ENCODE measurements around the gene CELSR1.

Gene CELSR1

DNA sequence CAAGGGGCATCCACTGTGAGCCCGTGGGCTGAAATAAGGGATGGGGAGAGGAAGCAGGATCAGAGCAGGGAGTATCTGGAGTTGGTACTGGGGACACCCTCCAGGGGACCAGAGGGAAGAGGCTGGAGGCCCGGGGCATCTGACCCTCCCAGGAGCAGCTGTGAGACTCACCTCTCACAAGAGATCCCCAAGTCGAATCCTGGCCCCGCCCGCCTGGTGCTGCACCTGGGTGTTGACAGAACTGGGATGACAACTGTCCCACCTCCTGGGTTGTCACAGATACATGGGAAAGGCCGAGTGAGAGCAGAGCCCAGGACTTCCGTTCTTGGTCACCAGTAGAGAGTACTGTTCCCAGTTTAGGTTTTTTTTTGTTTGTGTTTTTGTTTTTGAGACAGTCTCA lies 78.9 kb downstream of the CELSR1 start:
- Mint-ChIP-seq H3K36me3 (ENCODE audit: low read depth) (peaks cover 6% of the 10 kb centered on the region), H3K9me3 (no peaks in the 10 kb centered on the region), H3K4me1 (peaks cover 34% of the 10 kb centered on the region), H3K4me3 (no peak overlapping the region), H3K27me3 (ENCODE audit: low read depth) (peaks cover 35% of the 10 kb centered on the region), H3K27ac (no peak overlapping the region)
- TF ChIP-seq, protein P1, sequence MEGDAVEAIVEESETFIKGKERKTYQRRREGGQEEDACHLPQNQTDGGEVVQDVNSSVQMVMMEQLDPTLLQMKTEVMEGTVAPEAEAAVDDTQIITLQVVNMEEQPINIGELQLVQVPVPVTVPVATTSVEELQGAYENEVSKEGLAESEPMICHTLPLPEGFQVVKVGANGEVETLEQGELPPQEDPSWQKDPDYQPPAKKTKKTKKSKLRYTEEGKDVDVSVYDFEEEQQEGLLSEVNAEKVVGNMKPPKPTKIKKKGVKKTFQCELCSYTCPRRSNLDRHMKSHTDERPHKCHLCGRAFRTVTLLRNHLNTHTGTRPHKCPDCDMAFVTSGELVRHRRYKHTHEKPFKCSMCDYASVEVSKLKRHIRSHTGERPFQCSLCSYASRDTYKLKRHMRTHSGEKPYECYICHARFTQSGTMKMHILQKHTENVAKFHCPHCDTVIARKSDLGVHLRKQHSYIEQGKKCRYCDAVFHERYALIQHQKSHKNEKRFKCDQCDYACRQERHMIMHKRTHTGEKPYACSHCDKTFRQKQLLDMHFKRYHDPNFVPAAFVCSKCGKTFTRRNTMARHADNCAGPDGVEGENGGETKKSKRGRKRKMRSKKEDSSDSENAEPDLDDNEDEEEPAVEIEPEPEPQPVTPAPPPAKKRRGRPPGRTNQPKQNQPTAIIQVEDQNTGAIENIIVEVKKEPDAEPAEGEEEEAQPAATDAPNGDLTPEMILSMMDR (IDR thresholded peaks at IDR 0.05; ENCODE audit: unreplicated experiment in 3 of 3), result no peak

DNA sequence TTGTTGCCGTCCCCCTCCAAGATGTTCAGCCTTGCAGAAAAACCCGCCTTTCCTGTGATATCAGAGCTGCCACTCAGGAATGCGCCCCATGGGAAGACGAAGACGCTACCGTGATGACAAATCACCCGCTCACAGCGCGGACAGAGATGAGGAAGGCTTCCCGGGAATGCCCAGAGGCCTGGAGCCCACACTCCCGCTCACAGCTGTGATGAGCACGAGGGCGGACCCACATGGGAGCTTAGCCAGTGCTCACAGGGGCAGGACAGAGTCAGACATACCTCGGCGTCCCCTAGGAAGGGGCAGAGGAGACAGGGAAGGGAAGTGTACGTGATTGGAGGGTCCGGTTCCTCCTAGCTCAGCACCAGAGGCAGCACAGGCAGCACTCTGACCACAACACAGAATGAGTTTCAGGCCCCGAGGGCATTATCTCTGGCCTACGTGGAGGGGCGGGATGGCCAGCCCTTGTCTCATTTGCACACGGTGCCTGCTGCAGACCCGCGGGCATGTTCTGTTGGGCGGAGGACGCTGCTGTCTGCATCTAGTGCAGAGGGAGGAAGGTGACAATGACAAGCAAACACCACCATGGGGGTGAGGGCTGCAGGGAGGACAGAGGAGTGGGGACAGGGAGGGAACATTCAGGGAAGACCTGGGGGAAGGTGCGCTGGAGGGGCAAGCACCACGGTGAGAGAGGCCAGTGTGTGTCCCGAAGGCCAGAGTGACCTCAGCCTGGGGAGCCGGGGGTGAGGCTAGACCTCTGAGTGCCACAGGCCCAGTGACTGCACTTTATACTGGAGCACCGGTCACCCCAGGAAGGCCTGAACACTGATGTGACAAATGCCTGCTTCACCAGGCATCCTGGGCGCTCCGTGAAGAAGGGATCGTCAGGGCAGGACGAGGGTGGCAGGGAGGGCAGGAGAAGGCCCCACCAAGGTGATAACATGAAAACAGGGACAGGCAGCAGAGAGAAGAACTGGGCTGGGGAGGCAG lies 79.6 kb downstream of the CELSR1 start:
- TF ChIP-seq, protein P1 (IDR thresholded peaks at IDR 0.05; ENCODE audit: unreplicated experiment in 3 of 3), result no peak
- Mint-ChIP-seq H3K9me3 (no peaks in the 10 kb centered on the region), H3K4me3 (no peak overlapping the region), H3K27me3 (ENCODE audit: low read depth) (peaks cover 35% of the 10 kb centered on the region), H3K27ac (peak overlapping the region in 1 of 3 experiments; percentile 46), H3K4me1 (peaks cover 31% of the 10 kb centered on the region), H3K36me3 (ENCODE audit: low read depth) (peaks cover 4% of the 10 kb centered on the region)

DNA sequence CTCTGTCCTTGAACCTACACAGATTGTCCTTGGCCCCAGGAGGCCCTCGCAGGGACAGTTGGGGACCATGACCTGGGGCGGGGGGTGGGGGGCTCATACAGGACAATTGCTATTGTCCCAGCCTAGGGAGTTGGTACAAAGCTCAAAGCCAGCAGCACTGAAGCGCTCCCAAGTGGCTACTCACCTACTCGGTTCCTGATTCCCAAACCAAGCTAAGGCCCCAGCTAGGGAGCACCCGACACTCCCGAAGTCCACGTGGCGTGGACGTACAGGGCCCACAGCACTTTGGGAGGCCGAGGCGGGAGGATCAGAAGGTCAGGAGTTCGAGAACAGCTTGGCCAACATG lies 80.6 kb downstream of the CELSR1 start:
- peaks cover 30% of the 10 kb centered on the region for H3K4me1 Mint-ChIP-seq
- no peak overlapping the region for H3K4me3 Mint-ChIP-seq
- no peak overlapping the region for H3K27ac Mint-ChIP-seq
- TF ChIP-seq, protein P1 (IDR thresholded peaks at IDR 0.05; ENCODE audit: unreplicated experiment in 3 of 3), result no peak
- H3K9me3 Mint-ChIP-seq, result no peaks in the 10 kb centered on the region
- no peaks in the 10 kb centered on the region for H3K36me3 Mint-ChIP-seq (ENCODE audit: low read depth)
- peaks cover 36% of the 10 kb centered on the region for H3K27me3 Mint-ChIP-seq (ENCODE audit: low read depth)

DNA sequence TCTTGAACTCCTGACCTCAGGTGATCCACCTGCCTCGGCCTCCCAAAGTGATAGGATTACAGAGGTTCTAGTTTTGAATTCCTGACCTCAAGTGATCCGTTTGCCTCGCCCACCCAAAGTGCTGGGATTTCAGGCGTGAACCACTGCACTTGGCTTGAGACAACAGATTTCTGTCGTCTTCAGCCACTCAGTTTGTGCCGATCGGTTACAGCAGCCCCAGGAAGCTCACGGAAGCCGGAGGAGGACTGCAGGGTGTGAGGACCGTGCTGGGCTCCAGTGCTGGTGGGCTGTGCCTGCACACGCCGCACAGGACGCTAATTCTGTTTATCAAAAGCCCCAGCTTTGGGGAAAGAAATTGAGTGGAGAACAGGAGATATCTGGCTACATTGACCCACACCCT lies 82.0 kb downstream of the CELSR1 start:
- no peaks in the 10 kb centered on the region for H3K9me3 Mint-ChIP-seq
- no peaks in the 10 kb centered on the region for H3K36me3 Mint-ChIP-seq (ENCODE audit: low read depth)
- TF ChIP-seq, protein P1 (IDR thresholded peaks at IDR 0.05; ENCODE audit: unreplicated experiment in 3 of 3), result no peak
- no peak overlapping the region for H3K27ac Mint-ChIP-seq
- H3K4me1 Mint-ChIP-seq, result peaks cover 26% of the 10 kb centered on the region
- H3K4me3 Mint-ChIP-seq, result no peak overlapping the region
- peaks cover 33% of the 10 kb centered on the region for H3K27me3 Mint-ChIP-seq (ENCODE audit: low read depth)

DNA sequence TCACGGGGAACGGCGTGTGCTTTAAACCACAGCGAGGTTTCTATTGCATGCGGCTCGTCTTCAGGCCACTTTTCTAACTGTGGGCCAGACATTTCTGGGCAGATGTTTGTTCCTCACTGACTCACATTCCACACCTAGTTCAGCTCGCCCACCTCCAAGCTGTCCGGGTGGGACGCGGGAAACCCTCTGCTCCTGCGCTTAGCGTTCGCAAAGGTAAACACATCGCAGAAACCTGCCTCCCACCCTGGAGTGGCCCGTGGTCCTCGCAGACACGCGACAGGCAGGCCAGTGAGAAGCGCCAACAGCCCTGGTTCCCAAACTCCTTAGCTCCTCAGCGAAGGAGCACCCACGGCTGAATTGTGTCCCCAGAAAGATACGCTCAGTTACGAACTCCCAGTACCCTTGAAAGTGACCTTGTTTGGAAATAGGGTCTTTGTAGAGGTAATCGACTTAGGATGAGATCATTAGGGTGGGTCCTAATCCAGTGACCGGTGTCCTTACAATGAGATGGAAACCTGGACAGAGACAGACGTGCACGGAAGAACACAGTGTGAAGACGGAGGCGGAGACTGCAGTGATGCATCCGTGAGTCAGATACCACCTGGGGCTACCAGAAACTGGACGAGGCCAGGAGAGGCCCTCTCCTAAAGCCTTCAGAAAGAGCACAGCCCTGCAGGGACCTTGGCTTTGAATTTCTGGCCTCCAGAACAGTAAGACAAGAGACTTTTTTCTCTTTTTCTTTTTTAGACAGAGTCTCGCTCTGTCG lies 82.7 kb downstream of the CELSR1 start:
- TF ChIP-seq, protein P1 (IDR thresholded peaks at IDR 0.05; ENCODE audit: unreplicated experiment in 3 of 3), result no peak
- Mint-ChIP-seq H3K9me3 (no peaks in the 10 kb centered on the region), H3K27me3 (ENCODE audit: low read depth) (peaks cover 30% of the 10 kb centered on the region), H3K4me1 (peaks cover 26% of the 10 kb centered on the region), H3K36me3 (ENCODE audit: low read depth) (no peaks in the 10 kb centered on the region), H3K27ac (no peak overlapping the region), H3K4me3 (no peak overlapping the region)
